Right kidney (tissue), 1 donor: ENCODE data around the gene EMP3.

Source experiments
- DNase-seq: peaks from one replicate; pipeline ENCODE4 v3.0.0-alpha.2; 2016

The EMP3 gene

GRCh38 chr19:48372904-48373303, 47.6 kb downstream of the EMP3 start:
- no peak for DNase-seq

- DNase-seq: no peak
Observed at GRCh38 chr19:48373567-48373966, 48.2 kb downstream of the EMP3 start.

GRCh38 chr19:48378194-48378570, 52.8 kb downstream of the EMP3 start:
- DNase-seq: no peak

- no peak for DNase-seq
Observed at GRCh38 chr19:48379058-48379457, 53.7 kb downstream of the EMP3 start.
